ENCODE results near the gene SDE2. TPM values are rescaled to one million over a fixed set of nuclear protein-coding genes. Genes with fewer than 3 reads are reported as not detected.

Gene SDE2
- total and polyA plus RNA-seq, 2 of the 8 experiments (the other 6 are each of a cell fraction or from before 2014, with no cell fraction given): 8.5 to 16.7 TPM

DNA sequence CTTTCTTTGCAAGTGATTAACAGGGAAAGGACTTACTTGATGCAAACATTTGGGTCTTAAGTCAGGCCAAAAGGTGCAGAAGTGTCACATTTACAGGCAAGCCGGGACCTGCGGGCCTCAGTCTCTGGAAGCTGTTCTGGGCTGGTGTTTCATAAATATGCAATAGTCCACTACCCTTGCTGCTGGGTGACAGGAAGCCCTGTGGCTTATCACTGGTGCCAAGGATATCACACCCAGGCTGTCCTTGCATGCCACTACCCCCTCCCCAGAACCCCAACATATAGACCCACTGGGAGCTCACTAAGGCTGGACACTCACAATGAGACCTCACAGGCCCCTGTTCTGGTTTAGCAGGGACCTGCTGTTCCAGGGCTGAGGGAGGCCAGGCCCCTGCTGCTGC is 54.8 kb downstream of the SDE2 start:
- Histone ChIP-seq H2BK15ac (ENCODE audit: low read length) (no peak overlapping the region), H3K18ac (ENCODE audit: extremely low read depth, low read length) (no peak overlapping the region), H3K4ac (replicated peaks; ENCODE audit: insufficient read length, low read depth, low read length) (no peak overlapping the region), H3K23me2 (ENCODE audit: low read depth, low read length) (no peaks in the 10 kb centered on the region), H3K27me3 (replicated peaks in 1 of 4; ENCODE audit: control insufficient read depth in 3 of 4, extremely low read depth in 1 of 4, insufficient read depth in 3 of 4, low read length in 3 of 4) (peaks cover 0 to 14% (median 9%) of the 10 kb centered on the region in 4 experiments; a peak in 4 of 7 replicates), H4K5ac (ENCODE audit: insufficient read length, low read depth, low read length) (no peak overlapping the region), H3K56ac (replicated peaks; ENCODE audit: insufficient read length, low read depth, low read length) (no peak overlapping the region), H3K4me1 (replicated peaks in 1 of 4; ENCODE audit: control insufficient read depth in 3 of 4, insufficient read depth in 4 of 4, low read length in 3 of 4) (peaks cover 6 to 23% (median 13%) of the 10 kb centered on the region in 4 experiments), H2AFZ (ENCODE audit: low read length) (no peak overlapping the region), H3K4me3 (ENCODE audit: extremely low read depth in 1 of 4, insufficient read depth in 2 of 4, low read depth in 3 of 4, low read length in 4 of 4) (no peak overlapping the region), H2BK5ac (ENCODE audit: low read depth, low read length) (peak overlapping the region; percentile 93), H2BK20ac (ENCODE audit: low read length) (no peak overlapping the region), H3K23ac (ENCODE audit: insufficient read length) (no peak overlapping the region), H3K9me3 (ENCODE audit: insufficient read depth in 2 of 2, low read depth in 1 of 2, low read length in 1 of 2) (no peaks in the 10 kb centered on the region), H3K79me1 (ENCODE audit: low read depth, low read length) (no peaks in the 10 kb centered on the region), H3K14ac (ENCODE audit: insufficient read length) (no peak overlapping the region), H3K79me2 (ENCODE audit: control insufficient read depth in 1 of 2, insufficient read depth in 2 of 2, low read length in 2 of 2) (no peaks in the 10 kb centered on the region), H3K36me3 (ENCODE audit: control insufficient read depth in 2 of 4, insufficient read depth in 4 of 4, low read length in 3 of 4) (no peaks in the 10 kb centered on the region), H2AK5ac (ENCODE audit: low read depth, low read length) (peak overlapping the region; percentile 17; the same call in 1 of the 2 replicates), H2BK12ac (ENCODE audit: low read depth, low read length) (no peak overlapping the region; the same call in 1 of the 2 replicates), H3K27ac (ENCODE audit: low read depth, low read length) (no peak overlapping the region), H3K9ac (replicated peaks in 1 of 4; ENCODE audit: extremely low read depth in 1 of 4, low read depth in 3 of 4, low read length in 3 of 4) (no peak overlapping the region), H3K4me2 (ENCODE audit: insufficient read depth in 1 of 2, low read depth in 2 of 2, low read length in 2 of 2) (no peak overlapping the region; a peak in 1 of 4 replicates), H4K20me1 (replicated peaks in 1 of 2; ENCODE audit: control insufficient read depth in 1 of 2, insufficient read depth in 2 of 2, low read length in 2 of 2) (no peaks in the 10 kb centered on the region), H2BK120ac (replicated peaks; ENCODE audit: low read depth, low read length) (no peak overlapping the region), H4K8ac (ENCODE audit: extremely low read depth, insufficient read depth, low read length) (no peak overlapping the region), H4K91ac (replicated peaks; ENCODE audit: insufficient read length, low read length) (no peak overlapping the region)
- DNase-seq (ENCODE audit: low read depth in 1 of 2, low spot score in 2 of 2) (no peak), FAIRE-seq (no peak)
- POLR2A ChIA-PET (ENCODE audit: partially characterized antibody): interaction anchor here (1.3 to 2.2 kb wide), 5 partner anchors 13 to 99 kb away, joined by 3 to 8 read pairs (median 4); no protein-coding TSS in a partner anchor
- whole genome bisulfite sequencing, 2 experiments (ENCODE audit: extremely low coverage in 1 of 2, insufficient coverage in 1 of 2, insufficient read length in 1 of 2, insufficient replicate concordance in 2 of 2, low coverage in 1 of 2, low lambda C conversion rate in 2 of 2, missing lambda C conversion rate in 1 of 2): 92% methylated on average over 2 of the region's 2 CpGs; no CpG with 5 or more reads in 1 of the 2 experiments
- CTCF ChIA-PET (ENCODE audit: partially characterized antibody): interaction anchor here (0.7 to 3.1 kb wide), 11 partner anchors 8 to 469 kb away, joined by 3 to 25 read pairs (median 3); no protein-coding TSS in a partner anchor
- TF ChIP-seq SIRT6 (IDR thresholded peaks at IDR 0.05; ENCODE audit: low read length) (no peak), CTCF (IDR thresholded peaks at IDR 0.05; ENCODE audit: control extremely low read depth in 1 of 3, insufficient read depth in 1 of 3, low read depth in 1 of 3, low read length in 3 of 3) (no peak), CHD2 (IDR thresholded peaks at IDR 0.05; ENCODE audit: low read length) (no peak), CEBPB (IDR thresholded peaks at IDR 0.05; ENCODE audit: low read depth, low read length) (no peak), SIN3A (conservative IDR thresholded peaks at IDR 0.05 in 1 of 2, IDR thresholded peaks at IDR 0.05 in 1 of 2; ENCODE audit: low read depth in 1 of 2, low read length in 2 of 2) (no peak), GABPA (IDR thresholded peaks at IDR 0.05; ENCODE audit: borderline replicate concordance, insufficient read depth, low read length) (no peak), SRF (IDR thresholded peaks at IDR 0.05; ENCODE audit: low read depth, low read length) (no peak), SP2 (IDR thresholded peaks at IDR 0.05; ENCODE audit: low read length) (no peak), TEAD4 (IDR thresholded peaks at IDR 0.05; ENCODE audit: low read depth, low read length) (no peak), TAF1 (IDR thresholded peaks at IDR 0.05; ENCODE audit: low read depth, low read length) (no peak), USF2 (IDR thresholded peaks at IDR 0.05; ENCODE audit: low read length) (no peak)

Measured in H1 (cell line).